ENCODE data around the gene RPTOR.
"Not testable (repeated sequence)": the region's sequence is repeated elsewhere in the genome, so short reads cannot be mapped to it uniquely, and the experiment has no call there.

Gene RPTOR

DNA sequence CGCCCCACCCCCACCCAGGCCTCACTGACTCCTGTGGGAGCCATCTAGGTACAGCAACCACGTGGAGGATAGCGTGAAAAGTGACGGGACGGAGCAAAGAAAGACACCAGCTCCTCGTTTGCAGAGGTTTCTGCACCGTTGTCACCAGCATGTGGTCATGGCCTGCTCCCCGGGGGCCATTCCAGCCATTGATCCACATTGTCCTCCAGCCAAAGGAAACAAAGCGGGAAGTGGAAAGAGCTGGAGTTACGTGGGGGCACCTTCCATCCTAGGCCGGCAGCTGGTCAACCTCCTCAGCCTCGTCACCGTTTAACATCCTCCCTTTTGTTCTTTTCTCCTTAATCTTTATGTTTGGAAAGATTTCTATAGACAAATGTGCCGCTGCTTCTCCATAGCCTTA, 153.7 kb downstream of the RPTOR start:
- FAIRE-seq = no peak

GRCh38 chr17:80699205-80699604, 154.6 kb downstream of the RPTOR start:
- not testable (repeated sequence) for FAIRE-seq

DNA sequence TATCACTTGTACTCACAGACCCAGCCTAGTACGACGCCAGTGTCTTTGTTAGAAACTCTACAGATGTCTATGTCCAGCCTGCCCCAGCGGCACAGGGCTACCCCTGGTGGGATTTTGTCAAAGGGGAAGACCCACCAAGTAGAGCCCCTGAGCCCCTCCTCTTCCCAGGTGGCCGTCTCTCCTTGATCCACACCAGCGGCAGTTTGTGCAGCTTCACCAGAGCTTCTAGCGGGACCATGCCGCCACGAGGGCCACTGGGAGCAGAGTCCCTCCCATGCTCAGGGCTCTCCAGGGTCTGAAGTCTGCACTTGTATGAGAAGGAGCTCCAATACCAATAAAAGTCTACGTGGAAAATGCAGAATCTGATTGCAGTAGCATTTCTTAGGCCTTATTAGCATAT, 157.1 kb downstream of the RPTOR start:
- no peak for FAIRE-seq

DNA sequence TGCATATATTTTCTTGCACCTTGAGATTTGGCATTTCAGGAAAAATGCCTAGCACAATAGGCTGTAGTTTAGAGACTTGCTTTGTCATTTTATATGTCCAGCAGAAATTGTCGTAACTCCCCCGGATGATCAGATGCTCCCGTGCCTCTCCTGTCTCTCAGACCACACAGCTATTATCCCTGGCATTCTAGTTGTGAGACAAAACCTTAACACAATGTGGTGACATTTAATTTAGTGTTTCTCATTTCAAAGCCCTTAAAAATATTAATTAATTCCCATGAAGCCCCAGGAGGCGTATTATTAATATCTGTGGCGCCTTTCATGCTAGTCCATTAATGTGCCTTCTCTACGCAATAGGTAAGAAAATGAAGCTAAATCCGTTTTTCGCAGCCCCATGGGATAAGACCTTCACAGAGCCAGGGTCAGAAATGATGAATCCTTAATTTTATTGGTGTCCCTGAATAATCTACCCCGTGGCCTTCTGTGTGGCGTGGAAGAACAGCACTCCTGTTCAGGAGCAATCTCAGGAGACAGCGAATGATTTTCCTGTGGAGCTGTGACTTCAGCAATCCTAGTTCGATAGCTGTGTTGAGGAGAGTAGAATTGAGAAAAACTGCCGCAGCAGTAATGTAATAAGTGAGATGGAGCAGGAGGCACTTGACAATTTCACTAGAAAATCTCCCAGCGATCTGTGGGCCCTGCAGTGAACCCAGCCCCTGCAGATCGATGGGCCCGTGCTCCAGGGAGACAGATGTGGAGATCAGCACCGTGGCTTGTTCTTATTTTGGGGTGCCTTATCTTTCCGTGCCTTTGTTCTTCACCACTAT, 157.9 kb downstream of the RPTOR start:
- FAIRE-seq = no peak

- no peak for FAIRE-seq
These were observed 158.5 kb downstream of the RPTOR start for GRCh38 chr17:80703142-80703478.

GRCh38 chr17:80704381-80704819, 159.8 kb downstream of the RPTOR start:
- FAIRE-seq = no peak

DNA sequence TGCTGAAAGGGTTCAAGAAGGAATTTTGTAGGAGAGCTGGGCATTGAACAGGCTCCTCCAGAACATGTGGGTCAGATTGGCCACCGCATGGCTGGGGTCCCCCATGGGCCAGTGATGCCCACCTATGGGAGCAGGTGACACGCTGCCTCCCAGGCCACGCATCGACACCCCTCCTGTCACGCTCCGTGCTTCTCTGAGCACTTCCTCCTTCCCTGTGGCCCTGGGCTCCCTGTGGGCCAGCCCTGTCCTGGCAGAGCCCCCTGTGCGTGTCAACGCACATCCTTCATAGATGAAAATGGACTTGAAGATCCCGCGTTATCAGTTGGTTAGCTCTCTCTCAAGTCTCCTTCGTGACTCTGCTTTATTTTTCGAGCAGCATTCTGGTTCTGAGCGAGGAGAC, 160.3 kb downstream of the RPTOR start:
- no peak for FAIRE-seq

GRCh38 chr17:80705988-80706387, 161.3 kb downstream of the RPTOR start:
- no peak for FAIRE-seq

GRCh38 chr17:80706463-80706867, 161.8 kb downstream of the RPTOR start:
- no peak for FAIRE-seq

- no peak for FAIRE-seq
These were observed 163.8 kb downstream of the RPTOR start for GRCh38 chr17:80708480-80708879.

GRCh38 chr17:80709090-80709695, 164.6 kb downstream of the RPTOR start:
- no peak for FAIRE-seq

GRCh38 chr17:80710714-80711302, 166.2 kb downstream of the RPTOR start:
- no peak for FAIRE-seq

- no peak for FAIRE-seq
These were observed 167.5 kb downstream of the RPTOR start for GRCh38 chr17:80712089-80712488.

DNA sequence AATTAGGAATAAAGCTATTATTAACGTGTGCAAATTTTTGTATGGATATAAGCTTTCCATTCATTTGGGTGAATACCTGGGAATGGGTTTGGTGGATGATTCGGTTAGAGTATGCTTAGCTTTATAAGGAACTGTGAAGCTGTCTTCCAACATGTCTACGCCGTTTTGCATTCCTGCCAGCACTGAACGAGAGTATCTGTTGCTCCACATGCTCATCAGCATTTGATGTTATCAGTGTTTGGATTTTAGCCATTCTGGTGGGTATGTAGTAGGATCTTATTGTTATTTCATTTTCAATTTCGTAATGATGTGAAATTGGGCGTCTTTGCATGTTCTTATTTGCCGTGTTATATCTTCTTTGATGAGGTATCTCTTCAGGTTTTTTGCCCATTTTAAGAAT, 168.0 kb downstream of the RPTOR start:
- FAIRE-seq = no peak

GRCh38 chr17:80716986-80717719, 172.5 kb downstream of the RPTOR start:
- no peak for FAIRE-seq

DNA sequence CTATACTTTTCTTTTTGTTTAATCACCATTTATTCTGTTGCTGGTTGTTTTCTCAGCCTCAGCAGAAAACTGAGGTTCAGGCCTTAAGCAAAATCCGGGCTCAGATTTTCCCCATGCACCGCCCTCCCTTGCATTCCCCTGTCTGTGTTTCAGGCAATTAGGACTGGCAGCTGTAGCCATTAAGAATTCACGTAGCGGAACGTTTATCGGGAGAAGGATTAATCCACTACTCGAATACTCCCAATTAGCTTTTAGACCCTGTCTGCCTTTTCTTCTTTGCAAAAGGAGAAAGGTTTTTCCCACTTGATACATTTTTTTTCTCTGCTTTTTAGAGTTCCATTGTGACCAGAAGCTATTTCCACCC, 173.1 kb downstream of the RPTOR start:
- no peak for FAIRE-seq

GRCh38 chr17:80718428-80718827, 173.8 kb downstream of the RPTOR start:
- FAIRE-seq = no peak

- FAIRE-seq = no peak
These were observed 174.8 kb downstream of the RPTOR start for GRCh38 chr17:80719449-80719848.

DNA sequence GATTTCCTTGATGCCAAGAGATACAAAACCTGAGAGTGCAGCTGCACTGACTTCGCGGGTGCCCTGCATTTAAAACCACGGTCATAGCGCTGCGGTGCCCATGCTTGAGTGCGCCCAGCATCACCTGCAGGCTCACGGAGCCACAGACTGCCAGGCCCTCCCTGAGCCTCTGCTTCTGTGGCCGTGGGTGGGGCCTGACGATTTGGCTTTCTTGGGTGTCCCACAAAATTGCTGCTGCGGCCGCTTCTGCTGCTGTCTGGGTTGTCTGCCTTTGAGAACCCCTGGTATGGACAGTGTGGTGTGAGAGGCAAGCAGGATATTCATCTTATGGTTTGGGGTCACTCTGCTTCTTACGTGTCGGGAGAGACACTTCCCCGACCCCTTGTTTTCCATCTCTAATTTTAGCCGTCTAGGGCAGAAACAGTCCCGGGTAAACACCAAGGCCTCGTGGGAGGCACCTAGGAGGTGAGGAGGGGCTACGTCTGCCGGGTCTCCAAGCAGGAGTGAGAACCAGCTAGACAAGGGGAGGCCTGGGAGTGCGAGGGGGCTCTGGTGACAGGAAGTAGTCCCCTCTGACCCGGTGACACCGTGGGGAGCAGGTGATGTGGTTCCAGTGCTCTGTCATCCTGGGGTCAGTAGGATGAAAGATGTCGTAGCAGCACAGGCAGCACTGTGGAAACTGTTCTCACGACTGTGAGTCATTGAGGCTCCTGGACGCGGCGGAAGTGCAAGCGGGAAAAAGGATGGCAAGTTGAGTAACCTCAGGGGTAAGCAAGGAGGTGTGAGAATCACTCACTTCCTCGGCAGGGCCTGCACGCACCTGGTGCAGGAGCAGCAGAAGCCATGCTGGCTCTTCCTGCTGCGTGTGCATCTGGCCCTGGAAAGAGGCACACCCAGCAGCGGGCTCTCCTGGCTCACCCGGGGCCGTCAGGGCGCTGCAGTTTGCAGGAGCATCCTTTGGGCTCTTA, 176.3 kb downstream of the RPTOR start:
- no peak for FAIRE-seq

GRCh38 chr17:80722661-80723060, 178.0 kb downstream of the RPTOR start:
- FAIRE-seq = no peak

GRCh38 chr17:80724775-80725266, 180.2 kb downstream of the RPTOR start:
- no peak for FAIRE-seq

DNA sequence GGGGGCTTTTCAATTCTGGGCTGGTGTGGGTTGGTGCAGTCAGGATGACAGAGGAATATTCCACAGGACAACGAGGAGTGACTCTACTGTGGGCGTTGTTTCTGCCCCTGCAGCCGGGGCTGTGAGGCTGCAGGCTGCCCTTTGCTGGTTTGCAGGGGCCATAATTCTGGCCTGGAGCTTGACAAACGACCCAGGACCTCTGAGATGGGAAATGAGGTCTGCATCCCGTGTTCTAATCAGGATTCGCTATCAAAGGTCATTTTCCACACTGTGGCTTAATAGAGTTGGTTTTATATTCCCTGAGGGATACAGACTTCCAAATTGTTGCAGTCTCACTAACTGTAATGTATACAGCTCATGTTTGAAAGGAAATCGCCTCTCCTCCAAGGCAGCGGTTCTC, 180.9 kb downstream of the RPTOR start:
- FAIRE-seq = no peak
